ENCODE results near the gene ERCC1.

GRCh38 chr19:45440259-45440638 is 16.5 kb upstream of the ERCC1 start:
- TF ChIP-seq CTCF (conservative IDR thresholded peaks at IDR 0.05; ENCODE audit: low read depth, low read length) (no peak), EZH2 (IDR thresholded peaks at IDR 0.05; ENCODE audit: borderline replicate concordance, low read depth, low read length, poor library complexity, severe bottlenecking) (no peak)
